Sciatic nerve (tissue), 2 donors: ENCODE measurements around the gene SDS. TPM values are rescaled to one million over a fixed set of nuclear protein-coding genes. Genes with fewer than 3 reads are reported as not detected.
A peak's percentile ranks its signal among the peaks of the same experiment; 100 is the strongest.
"Not testable (repeated sequence)": the region's sequence is repeated elsewhere in the genome, so short reads cannot be mapped to it uniquely, and the experiment has no call there.

Source experiments
- ATAC-seq: fragments of 200-7000 bp; cut with Tn5 transposase; one replicate; pipeline ENCODE4 v1.9.1; 2020; ENCODE audit warnings: mild to moderate bottlenecking, moderate library complexity
- DNase-seq: peaks from one replicate; pipeline ENCODE4 v3.0.0-alpha.2; 2020; ENCODE audit warnings: low spot score
- intact Hi-C: fragments of 100-400 bp; cut with DNase I; formaldehyde crosslinking; loops from one replicate; pipeline ENCODE4 v1.14.2; 2022
- total RNA-seq: library from RNA; stranded (reverse); fragmentation: NEBNext Ultra II Directional; extraction: Animal tissue kit (Norgen Biotek cat#: 25700); gene quantifications from one replicate; pipeline ENCODE4 v1.2.1, GENCODE V29; 2021
- donor health status: DM: no; HTN: no; CAD: no.
- donor health status: DM: no; HTN: no; CAD: no.

SDS gene
- total RNA-seq, 1 donor from 2014 or later: 0.31 TPM

- ATAC-seq: no peak
- intact Hi-C loops: no loop called here
- DNase-seq: no peak
Observed at GRCh38 chr12:113361574-113362370, 41.9 kb downstream of the SDS start.

- DNase-seq: no peak
- intact Hi-C loops: no loop called here
- peak; percentile 1 for ATAC-seq
Observed at GRCh38 chr12:113359939-113360748, 43.5 kb downstream of the SDS start.

GRCh38 chr12:113359133-113359938 is 44.4 kb downstream of the SDS start:
- DNase-seq (peak; percentile 67), ATAC-seq (peak; percentile 23)
- intact Hi-C loops: no loop called here

- intact Hi-C loops: no loop called here
- DNase-seq: peak; percentile 96
- ATAC-seq: peak; percentile 97
Observed at GRCh38 chr12:113358381-113359132, 45.1 kb downstream of the SDS start, which contains the start of gene PLBD2. TSS of gene PLBD2 (plus strand) at chr12:113358587. CDS start at chr12:113358601, 14 bp downstream.

- intact Hi-C loops, DNase-seq, ATAC-seq: not testable (repeated sequence)
Observed at GRCh38 chr12:113354192-113354591, 49.5 kb downstream of the SDS start.

- ATAC-seq (no peak), DNase-seq (no peak)
- intact Hi-C loops: no loop called here
Observed at GRCh38 chr12:113351089-113351488, 52.6 kb downstream of the SDS start.

- DNase-seq: no peak
- ATAC-seq: no peak
- intact Hi-C loops: no loop called here
Observed at GRCh38 chr12:113348849-113349536, 54.7 kb downstream of the SDS start.

- DNase-seq: no peak
- ATAC-seq: no peak
- intact Hi-C loops: no loop called here
Observed at GRCh38 chr12:113347892-113348291, 55.8 kb downstream of the SDS start.

- no peak for DNase-seq
- no peak for ATAC-seq
- intact Hi-C loops: no loop called here
Observed at GRCh38 chr12:113347107-113347506, 56.6 kb downstream of the SDS start.

- DNase-seq: no peak
- intact Hi-C loops: no loop called here
- no peak for ATAC-seq
Observed at GRCh38 chr12:113346353-113346752, 57.3 kb downstream of the SDS start.

- ATAC-seq (no peak), DNase-seq (no peak)
- intact Hi-C loops: no loop called here
Observed at GRCh38 chr12:113345318-113345717, 58.4 kb downstream of the SDS start.

Other genes with a start within 250 kb of the SDS start
- gene DDX54, start 218.4 kb downstream of the SDS start, total RNA-seq: 43.9 TPM
- 7.8 TPM for gene RITA1, start 218.2 kb downstream of the SDS start, total RNA-seq
- 90.6 TPM for gene TPCN1, start 182.4 kb downstream of the SDS start, total RNA-seq
- gene SLC8B1, start 68.8 kb downstream of the SDS start, total RNA-seq: 34.3 TPM
- gene PLBD2, start 45.3 kb downstream of the SDS start, total RNA-seq: 44.2 TPM
- 1.8 TPM for gene SDSL, start 18.5 kb upstream of the SDS start, total RNA-seq
- not detected for gene LHX5, start 68.0 kb upstream of the SDS start, total RNA-seq